Hepatocyte (in vitro differentiated cells): Measurements from ENCODE around the gene ZNF669.

Experiments
- EZH2 ChIP-seq: fragments of 200-600 bp; sonication (generic); IDR thresholded peaks from 2 replicates; pipeline ENCODE4 v1.6.1; 2016; ENCODE audit warnings: antibody characterized with exemption, mild to moderate bottlenecking, borderline replicate concordance
- TF ChIP-seq, protein P1 (sequence below): fragments of 200-600 bp; sonication (generic); IDR thresholded peaks from 2 replicates; pipeline ENCODE4 v1.5.1; 2016; ENCODE audit warnings: antibody characterized with exemption, mild to moderate bottlenecking; ENCODE audit not compliant: poor library complexity

DNA sequence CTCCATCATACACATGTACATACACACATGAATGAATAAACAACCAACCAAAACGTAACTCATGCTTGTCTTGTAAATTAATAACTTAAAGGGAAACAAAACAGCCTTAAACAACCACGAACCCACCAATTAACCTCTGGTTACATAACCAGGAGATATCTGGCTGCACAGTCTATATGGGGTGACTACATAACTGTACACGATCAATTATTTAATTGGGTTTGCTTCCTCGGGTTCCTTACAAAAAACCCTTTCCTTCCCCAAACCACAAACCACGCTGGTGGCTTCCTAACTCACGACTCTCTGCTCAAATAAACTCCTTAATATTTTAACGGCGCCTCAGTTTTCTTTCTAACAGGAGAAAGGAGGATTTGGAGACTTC, 26.3 kb downstream of the ZNF669 start:
- TF ChIP-seq, protein P1, sequence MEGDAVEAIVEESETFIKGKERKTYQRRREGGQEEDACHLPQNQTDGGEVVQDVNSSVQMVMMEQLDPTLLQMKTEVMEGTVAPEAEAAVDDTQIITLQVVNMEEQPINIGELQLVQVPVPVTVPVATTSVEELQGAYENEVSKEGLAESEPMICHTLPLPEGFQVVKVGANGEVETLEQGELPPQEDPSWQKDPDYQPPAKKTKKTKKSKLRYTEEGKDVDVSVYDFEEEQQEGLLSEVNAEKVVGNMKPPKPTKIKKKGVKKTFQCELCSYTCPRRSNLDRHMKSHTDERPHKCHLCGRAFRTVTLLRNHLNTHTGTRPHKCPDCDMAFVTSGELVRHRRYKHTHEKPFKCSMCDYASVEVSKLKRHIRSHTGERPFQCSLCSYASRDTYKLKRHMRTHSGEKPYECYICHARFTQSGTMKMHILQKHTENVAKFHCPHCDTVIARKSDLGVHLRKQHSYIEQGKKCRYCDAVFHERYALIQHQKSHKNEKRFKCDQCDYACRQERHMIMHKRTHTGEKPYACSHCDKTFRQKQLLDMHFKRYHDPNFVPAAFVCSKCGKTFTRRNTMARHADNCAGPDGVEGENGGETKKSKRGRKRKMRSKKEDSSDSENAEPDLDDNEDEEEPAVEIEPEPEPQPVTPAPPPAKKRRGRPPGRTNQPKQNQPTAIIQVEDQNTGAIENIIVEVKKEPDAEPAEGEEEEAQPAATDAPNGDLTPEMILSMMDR: no peak
- TF ChIP-seq EZH2: no peak
